Kidney (tissue), 14 donors: ENCODE results near the gene ABCC9. TPM values are rescaled to one million over a fixed set of nuclear protein-coding genes. Genes with fewer than 3 reads are reported as not detected.

ENCODE experiments used
- DNase-seq, 5 donors: peaks; one replicate each; pipeline ENCODE4 v3.0.0-alpha.2; 2013 to 2020
- FAIRE-seq: peaks from 2 replicates; lab custom pipeline; 2012; peaks lifted over from hg19 to GRCh38; lab: Jason Lieb, UNC
- H3K27ac ChIP-seq, 2 donors: one replicate each; pipeline ENCODE4 v1.7.0; 2013; ENCODE audit warnings: low read depth in 2 of 2, low read length in 2 of 2, inconsistent platforms in 1 of 2
- H3K27me3 ChIP-seq: one replicate; pipeline ENCODE4 v1.7.1; 2013; ENCODE audit warnings: low read length, inconsistent platforms; ENCODE audit not compliant: control insufficient read depth, insufficient read depth
- H3K36me3 ChIP-seq, 3 donors: one replicate each; pipeline versions ENCODE4 v1.7.0 to v1.7.1; 2013; ENCODE audit warnings: low read length in 3 of 3, control low read depth in 1 of 3, inconsistent platforms in 1 of 3; ENCODE audit not compliant: insufficient read depth in 3 of 3, control insufficient read depth in 2 of 3
- H3K4me1 ChIP-seq, 3 donors: one replicate each; pipeline versions ENCODE4 v1.7.0 to v1.7.1; 2013; ENCODE audit warnings: low read length in 3 of 3, inconsistent platforms in 1 of 3, low read depth in 1 of 3; ENCODE audit not compliant: control insufficient read depth in 2 of 3, insufficient read depth in 2 of 3
- H3K4me3 ChIP-seq, 3 donors: one replicate each; pipeline versions ENCODE4 v1.7.0 to v1.8.1; 2013; ENCODE audit warnings: low read length in 3 of 3, control low read depth in 1 of 3, inconsistent platforms in 1 of 3
- H3K9ac ChIP-seq, 3 donors: one replicate each; pipeline versions ENCODE4 v1.7.0 to v1.7.1; 2013; ENCODE audit warnings: low read length in 3 of 3, control low read depth in 1 of 3, inconsistent platforms in 1 of 3
- H3K9me3 ChIP-seq, 3 donors: one replicate each; pipeline versions ENCODE4 v1.7.0 to v1.7.1; 2013; ENCODE audit warnings: low read length in 3 of 3, control low read depth in 1 of 3, inconsistent platforms in 1 of 3; ENCODE audit not compliant: control insufficient read depth in 2 of 3, insufficient read depth in 1 of 3
- intact Hi-C: fragments of 100-400 bp; cut with DNase I; formaldehyde crosslinking; loops from one replicate; pipeline ENCODE4 v1.11.1; 2022
- polyA plus RNA-seq: library from polyadenylated mRNA; stranded (reverse); fragments of 350-450 nt; fragmentation: Illumina TruSeq; extraction: RNeasy Lipid Tissue Mini Kit (QIAGEN cat#74804); gene quantifications from one replicate; pipeline ENCODE4 v1.2.3, GENCODE V29; 2014; ENCODE audit warnings: low read depth, low replicate concordance; ENCODE audit not compliant: insufficient read depth
- total RNA-seq: library from RNA; stranded (reverse); fragmentation: NEBNext Ultra II Directional; extraction: Animal tissue kit (Norgen Biotek cat#: 25700); gene quantifications from one replicate; pipeline ENCODE4 v1.2.1, GENCODE V29; 2021
- TF ChIP-seq, protein P1 (sequence below): IDR thresholded peaks from 3 replicates; pipeline ENCODE4 v1.5.1; 2012; ENCODE audit warnings: mild to moderate bottlenecking, moderate library complexity, borderline replicate concordance; ENCODE audit not compliant: insufficient read depth; ENCODE audit errors: extremely low read depth
- donor health status: control.
- donor health status: control.
- donor health status: control.
- donor health status: control.
- donor health status: control.
- donor health status: DM: yes; HTN: yes; CAD: no.
- donor health status: Normal renal cell carcinoma (clear cell type).

The ABCC9 gene
- total and polyA plus RNA-seq, 2 donors from 2014 or later = 1.8 to 21.3 TPM

DNA sequence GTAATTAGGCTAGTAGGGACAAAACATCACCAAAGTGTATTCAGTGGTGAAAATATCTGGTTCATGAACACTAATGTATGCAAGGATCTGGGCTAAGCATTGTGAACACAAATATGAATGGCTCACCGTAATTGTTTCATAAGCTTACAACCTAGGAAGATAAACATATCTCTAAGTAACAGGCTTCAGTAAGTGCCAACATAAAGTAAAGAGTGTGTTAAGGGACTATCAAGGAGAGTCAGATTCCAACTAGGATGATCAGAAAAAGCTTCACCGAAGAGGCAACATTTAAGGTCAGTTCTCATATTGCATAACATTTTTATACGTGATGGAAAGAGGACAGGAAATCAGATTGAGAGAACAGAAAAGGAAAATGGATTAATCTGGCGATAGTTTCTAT lies 29.4 kb downstream of the ABCC9 start:
- Histone ChIP-seq H3K4me3 (no peak overlapping the region), H3K36me3 (no peaks in the 10 kb centered on the region), H3K9me3 (no peaks in the 10 kb centered on the region), H3K27me3 (no peaks in the 10 kb centered on the region), H3K27ac (no peak overlapping the region), H3K4me1 (no peaks in the 10 kb centered on the region), H3K9ac (no peak overlapping the region)
- TF ChIP-seq, protein P1, sequence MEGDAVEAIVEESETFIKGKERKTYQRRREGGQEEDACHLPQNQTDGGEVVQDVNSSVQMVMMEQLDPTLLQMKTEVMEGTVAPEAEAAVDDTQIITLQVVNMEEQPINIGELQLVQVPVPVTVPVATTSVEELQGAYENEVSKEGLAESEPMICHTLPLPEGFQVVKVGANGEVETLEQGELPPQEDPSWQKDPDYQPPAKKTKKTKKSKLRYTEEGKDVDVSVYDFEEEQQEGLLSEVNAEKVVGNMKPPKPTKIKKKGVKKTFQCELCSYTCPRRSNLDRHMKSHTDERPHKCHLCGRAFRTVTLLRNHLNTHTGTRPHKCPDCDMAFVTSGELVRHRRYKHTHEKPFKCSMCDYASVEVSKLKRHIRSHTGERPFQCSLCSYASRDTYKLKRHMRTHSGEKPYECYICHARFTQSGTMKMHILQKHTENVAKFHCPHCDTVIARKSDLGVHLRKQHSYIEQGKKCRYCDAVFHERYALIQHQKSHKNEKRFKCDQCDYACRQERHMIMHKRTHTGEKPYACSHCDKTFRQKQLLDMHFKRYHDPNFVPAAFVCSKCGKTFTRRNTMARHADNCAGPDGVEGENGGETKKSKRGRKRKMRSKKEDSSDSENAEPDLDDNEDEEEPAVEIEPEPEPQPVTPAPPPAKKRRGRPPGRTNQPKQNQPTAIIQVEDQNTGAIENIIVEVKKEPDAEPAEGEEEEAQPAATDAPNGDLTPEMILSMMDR = no peak
- DNase-seq (no peak), FAIRE-seq (no peak)
- intact Hi-C loops = no loop called here

DNA sequence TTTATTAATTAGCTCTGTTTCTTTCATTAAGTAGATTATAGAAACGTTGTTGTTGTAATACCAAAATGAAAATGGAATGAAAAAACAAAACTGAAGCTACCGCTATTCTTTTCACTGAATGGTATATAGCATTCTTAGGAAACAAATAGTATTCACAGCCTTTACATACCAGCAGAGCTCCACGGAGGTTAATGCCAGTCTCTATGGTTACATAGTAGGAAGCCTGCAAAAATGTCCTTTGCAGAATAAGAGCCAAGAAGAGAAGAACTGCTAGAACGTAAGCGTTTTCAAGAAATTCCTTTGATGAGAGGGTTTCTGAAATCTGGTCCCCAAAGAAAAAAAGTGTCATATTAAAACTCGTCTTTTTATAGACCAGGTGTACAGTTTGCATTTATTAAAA lies 30.6 kb downstream of the ABCC9 start:
- H3K36me3 ChIP-seq = no peaks in the 10 kb centered on the region
- no peaks in the 10 kb centered on the region for H3K9me3 ChIP-seq
- FAIRE-seq (no peak), DNase-seq (no peak)
- no peaks in the 10 kb centered on the region for H3K4me1 ChIP-seq
- no peak overlapping the region for H3K9ac ChIP-seq
- H3K27me3 ChIP-seq = no peaks in the 10 kb centered on the region
- intact Hi-C loops = no loop called here
- TF ChIP-seq, protein P1 = no peak
- no peak overlapping the region for H3K4me3 ChIP-seq
- H3K27ac ChIP-seq = no peak overlapping the region

- Histone ChIP-seq H3K9ac (no peak overlapping the region), H3K4me1 (no peaks in the 10 kb centered on the region), H3K4me3 (no peak overlapping the region), H3K27me3 (no peaks in the 10 kb centered on the region), H3K27ac (no peak overlapping the region), H3K9me3 (no peaks in the 10 kb centered on the region), H3K36me3 (no peaks in the 10 kb centered on the region)
- FAIRE-seq (no peak), DNase-seq (peak in 2 of 5 donors; percentile 26 to 55)
- TF ChIP-seq, protein P1 = no peak
- intact Hi-C loops = no loop called here
Observed at GRCh38 chr12:21907948-21908837, 33.0 kb downstream of the ABCC9 start.
